Panc1 (cell line): ENCODE measurements around the gene KIF2A. TPM values are rescaled to one million over a fixed set of nuclear protein-coding genes. Genes with fewer than 3 reads are reported as not detected.

Experiments
- ATAC-seq: fragments of 200-7000 bp; cut with Tn5 transposase; 2 replicates; pipeline ENCODE4 v1.9.1; 2020; ENCODE audit warnings: mild to moderate bottlenecking, moderate library complexity
- BruUV-seq: library from RNA; stranded (reverse); fragments of 400-500 nt; replicated peaks from 2 replicates; lab custom pipeline; 2021; lab: Mats Ljungman, UMichigan
- CTCF ChIA-PET: fragments of 300-600 bp; sonication (Branson Sonifier 250); formaldehyde crosslinking; loops from one replicate; lab custom pipeline; 2022; ENCODE audit warnings: antibody characterized with exemption; lab: Charles Lee
- POLR2A ChIA-PET: fragments of 300-600 bp; sonication (Branson Sonifier 250); formaldehyde crosslinking; loops from one replicate; lab custom pipeline; 2022; ENCODE audit warnings: antibody characterized with exemption; lab: Charles Lee
- DNase-seq: peaks from one replicate; pipeline ENCODE4 v3.0.0-alpha.2; 2010; ENCODE audit warnings: low read depth, low spot score
- H3K27ac ChIP-seq: 2 replicates; pipeline ENCODE4 v1.5.1; 2011; ENCODE audit warnings: mild to moderate bottlenecking, low read length, inconsistent platforms
- H3K27me3 ChIP-seq: fragments of 200-500 bp; sonication (Bioruptor generic); 2 replicates; pipeline ENCODE4 v1.6.0; 2014; ENCODE audit warnings: low read length, inconsistent platforms; ENCODE audit not compliant: control insufficient read depth, insufficient read depth
- H3K36me3 ChIP-seq: fragments of 200-500 bp; sonication (Bioruptor generic); 2 replicates; pipeline ENCODE4 v1.5.1; 2014; ENCODE audit warnings: inconsistent platforms, mild to moderate bottlenecking, low read length, moderate library complexity; ENCODE audit not compliant: control insufficient read depth, insufficient read depth
- H3K4me1 ChIP-seq: 2 replicates; pipeline ENCODE4 v1.5.1; 2011; ENCODE audit warnings: inconsistent platforms, mild to moderate bottlenecking, low read length, moderate library complexity; ENCODE audit not compliant: control insufficient read depth, insufficient read depth
- H3K4me3 ChIP-seq, 2 experiments: 2 replicates each; pipeline ENCODE4 v1.5.1; 2011 to 2012; ENCODE audit warnings: low read depth in 2 of 2, low read length in 2 of 2, mild to moderate bottlenecking in 2 of 2, inconsistent platforms in 1 of 2, moderate library complexity in 1 of 2
- H3K9me3 ChIP-seq: fragments of 200-500 bp; sonication (Bioruptor generic); 2 replicates; pipeline ENCODE4 v1.5.1; 2014; ENCODE audit warnings: low read depth, mild to moderate bottlenecking, inconsistent platforms, low read length, moderate library complexity; ENCODE audit not compliant: control insufficient read depth, insufficient read depth
- POLR2AphosphoS5 ChIP-seq: IDR thresholded peaks from 2 replicates; pipeline ENCODE4 v1.6.1; 2012; ENCODE audit warnings: mild to moderate bottlenecking, low read depth, low read length, moderate library complexity
- REST ChIP-seq, 2 experiments: IDR thresholded peaks; 2 replicates each; pipeline ENCODE4 v1.6.1; 2011 to 2012; ENCODE audit warnings: low read depth in 2 of 2, control low read depth in 1 of 2, low read length in 1 of 2, mild to moderate bottlenecking in 1 of 2, moderate library complexity in 1 of 2; ENCODE audit not compliant: insufficient read depth in 1 of 2
- SIN3A ChIP-seq: IDR thresholded peaks from 2 replicates; pipeline ENCODE4 v1.6.1; 2012; ENCODE audit warnings: low read depth, mild to moderate bottlenecking, low read length, moderate library complexity, borderline replicate concordance; ENCODE audit not compliant: insufficient read depth
- TCF7L2 ChIP-seq: IDR thresholded peaks from 2 replicates; pipeline ENCODE4 v1.6.1; 2011; ENCODE audit warnings: mild to moderate bottlenecking, low read depth, low read length, inconsistent platforms
- in situ Hi-C: cut with HindIII; loops from 2 replicates; pipeline ENCODE4 v1.10.0; 2016; ENCODE audit warnings: low sequenced_read_pairs, low pct_unique_long_range_greater_than_20kb
- intact Hi-C: fragments of 100-400 bp; cut with micrococcal nuclease; formaldehyde crosslinking; loops from one replicate; pipeline ENCODE4 v1.10.0; 2022; ENCODE audit not compliant: unreplicated experiment
- total RNA-seq: library from RNA; stranded (reverse); gene quantifications from one replicate; pipeline ENCODE4 v1.2.1, GENCODE V29; 2021; ENCODE audit not compliant: unreplicated experiment
- TF ChIP-seq, protein P1 (sequence below): fragments of 450-650 bp; IDR thresholded peaks from 2 replicates; pipeline ENCODE4 v1.5.1; 2017; ENCODE audit warnings: mild to moderate bottlenecking

KIF2A gene
- total RNA-seq, 1 experiment from 2014 or later: 58.9 TPM

GRCh38 chr5:62326702-62327101 is 20.7 kb downstream of the KIF2A start:
- in situ Hi-C loops: no loop called here

GRCh38 chr5:62327138-62328053 is 21.4 kb downstream of the KIF2A start:
- DNase-seq: no peak
- CTCF ChIA-PET: no interaction called here
- no peak for ATAC-seq

More at GRCh38 chr5:62326702-62327101, 20.7 kb downstream of the KIF2A start:
- no peak for DNase-seq
- no peaks in the 10 kb centered on the region for H3K9me3 ChIP-seq
- H3K4me3 ChIP-seq: no peak overlapping the region
- no peak overlapping the region for H3K27ac ChIP-seq
- H3K36me3 ChIP-seq: no peaks in the 10 kb centered on the region
- intact Hi-C loops: no loop called here
- TF ChIP-seq, protein P1, sequence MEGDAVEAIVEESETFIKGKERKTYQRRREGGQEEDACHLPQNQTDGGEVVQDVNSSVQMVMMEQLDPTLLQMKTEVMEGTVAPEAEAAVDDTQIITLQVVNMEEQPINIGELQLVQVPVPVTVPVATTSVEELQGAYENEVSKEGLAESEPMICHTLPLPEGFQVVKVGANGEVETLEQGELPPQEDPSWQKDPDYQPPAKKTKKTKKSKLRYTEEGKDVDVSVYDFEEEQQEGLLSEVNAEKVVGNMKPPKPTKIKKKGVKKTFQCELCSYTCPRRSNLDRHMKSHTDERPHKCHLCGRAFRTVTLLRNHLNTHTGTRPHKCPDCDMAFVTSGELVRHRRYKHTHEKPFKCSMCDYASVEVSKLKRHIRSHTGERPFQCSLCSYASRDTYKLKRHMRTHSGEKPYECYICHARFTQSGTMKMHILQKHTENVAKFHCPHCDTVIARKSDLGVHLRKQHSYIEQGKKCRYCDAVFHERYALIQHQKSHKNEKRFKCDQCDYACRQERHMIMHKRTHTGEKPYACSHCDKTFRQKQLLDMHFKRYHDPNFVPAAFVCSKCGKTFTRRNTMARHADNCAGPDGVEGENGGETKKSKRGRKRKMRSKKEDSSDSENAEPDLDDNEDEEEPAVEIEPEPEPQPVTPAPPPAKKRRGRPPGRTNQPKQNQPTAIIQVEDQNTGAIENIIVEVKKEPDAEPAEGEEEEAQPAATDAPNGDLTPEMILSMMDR: no peak
- ChIA-PET CTCF (no interaction called here), POLR2A (no interaction called here)
- ATAC-seq: no peak
- no TSS peak for BruUV-seq
- H3K27me3 ChIP-seq: no peaks in the 10 kb centered on the region
- H3K4me1 ChIP-seq: no peaks in the 10 kb centered on the region

More at GRCh38 chr5:62327138-62328053, 21.4 kb downstream of the KIF2A start:
- no peak overlapping the region for H3K27ac ChIP-seq
- no peak for TF ChIP-seq POLR2AphosphoS5
- TF ChIP-seq, protein P1: no peak
- TF ChIP-seq REST (IDR thresholded peaks at IDR 0.05; ENCODE audit: insufficient read depth in 1 of 2, low read depth in 2 of 2, low read length in 1 of 2): no peak
- TF ChIP-seq SIN3A: no peak
- TF ChIP-seq TCF7L2: no peak
- POLR2A ChIA-PET: no interaction called here
- H3K4me1 ChIP-seq: no peaks in the 10 kb centered on the region
- H3K4me3 ChIP-seq: no peak overlapping the region
- intact Hi-C loops (no loop called here), in situ Hi-C loops (no loop called here)
- BruUV-seq: no TSS peak
- no peaks in the 10 kb centered on the region for H3K36me3 ChIP-seq
- H3K9me3 ChIP-seq: no peaks in the 10 kb centered on the region
- H3K27me3 ChIP-seq: no peaks in the 10 kb centered on the region
